Panc1 (cell line): ENCODE results near the gene CFAP298. TPM values are rescaled to one million over a fixed set of nuclear protein-coding genes. Genes with fewer than 3 reads are reported as not detected.

Experiments
- ATAC-seq: fragments of 200-7000 bp; cut with Tn5 transposase; 2 replicates; pipeline ENCODE4 v1.9.1; 2020; ENCODE audit warnings: mild to moderate bottlenecking, moderate library complexity
- BruUV-seq: library from RNA; stranded (reverse); fragments of 400-500 nt; replicated peaks from 2 replicates; lab custom pipeline; 2021; lab: Mats Ljungman, UMichigan
- CTCF ChIA-PET: fragments of 300-600 bp; sonication (Branson Sonifier 250); formaldehyde crosslinking; loops from one replicate; lab custom pipeline; 2022; ENCODE audit warnings: antibody characterized with exemption; lab: Charles Lee
- POLR2A ChIA-PET: fragments of 300-600 bp; sonication (Branson Sonifier 250); formaldehyde crosslinking; loops from one replicate; lab custom pipeline; 2022; ENCODE audit warnings: antibody characterized with exemption; lab: Charles Lee
- DNase-seq: peaks from one replicate; pipeline ENCODE4 v3.0.0-alpha.2; 2010; ENCODE audit warnings: low read depth, low spot score
- H3K27ac ChIP-seq: 2 replicates; pipeline ENCODE4 v1.5.1; 2011; ENCODE audit warnings: mild to moderate bottlenecking, low read length, inconsistent platforms
- H3K27me3 ChIP-seq: fragments of 200-500 bp; sonication (Bioruptor generic); 2 replicates; pipeline ENCODE4 v1.6.0; 2014; ENCODE audit warnings: low read length, inconsistent platforms; ENCODE audit not compliant: control insufficient read depth, insufficient read depth
- H3K36me3 ChIP-seq: fragments of 200-500 bp; sonication (Bioruptor generic); 2 replicates; pipeline ENCODE4 v1.5.1; 2014; ENCODE audit warnings: inconsistent platforms, mild to moderate bottlenecking, low read length, moderate library complexity; ENCODE audit not compliant: control insufficient read depth, insufficient read depth
- H3K4me1 ChIP-seq: 2 replicates; pipeline ENCODE4 v1.5.1; 2011; ENCODE audit warnings: inconsistent platforms, mild to moderate bottlenecking, low read length, moderate library complexity; ENCODE audit not compliant: control insufficient read depth, insufficient read depth
- H3K4me3 ChIP-seq, 2 experiments: 2 replicates each; pipeline ENCODE4 v1.5.1; 2011 to 2012; ENCODE audit warnings: low read depth in 2 of 2, low read length in 2 of 2, mild to moderate bottlenecking in 2 of 2, inconsistent platforms in 1 of 2, moderate library complexity in 1 of 2
- H3K9me3 ChIP-seq: fragments of 200-500 bp; sonication (Bioruptor generic); 2 replicates; pipeline ENCODE4 v1.5.1; 2014; ENCODE audit warnings: low read depth, mild to moderate bottlenecking, inconsistent platforms, low read length, moderate library complexity; ENCODE audit not compliant: control insufficient read depth, insufficient read depth
- POLR2AphosphoS5 ChIP-seq: IDR thresholded peaks from 2 replicates; pipeline ENCODE4 v1.6.1; 2012; ENCODE audit warnings: mild to moderate bottlenecking, low read depth, low read length, moderate library complexity
- SIN3A ChIP-seq: IDR thresholded peaks from 2 replicates; pipeline ENCODE4 v1.6.1; 2012; ENCODE audit warnings: low read depth, mild to moderate bottlenecking, low read length, moderate library complexity, borderline replicate concordance; ENCODE audit not compliant: insufficient read depth
- TCF7L2 ChIP-seq: IDR thresholded peaks from 2 replicates; pipeline ENCODE4 v1.6.1; 2011; ENCODE audit warnings: mild to moderate bottlenecking, low read depth, low read length, inconsistent platforms
- in situ Hi-C: cut with HindIII; loops from 2 replicates; pipeline ENCODE4 v1.10.0; 2016; ENCODE audit warnings: low sequenced_read_pairs, low pct_unique_long_range_greater_than_20kb
- intact Hi-C: fragments of 100-400 bp; cut with micrococcal nuclease; formaldehyde crosslinking; loops from one replicate; pipeline ENCODE4 v1.10.0; 2022; ENCODE audit not compliant: unreplicated experiment
- total RNA-seq: library from RNA; stranded (reverse); gene quantifications from one replicate; pipeline ENCODE4 v1.2.1, GENCODE V29; 2021; ENCODE audit not compliant: unreplicated experiment
- TF ChIP-seq, protein P1 (sequence below): fragments of 450-650 bp; IDR thresholded peaks from 2 replicates; pipeline ENCODE4 v1.5.1; 2017; ENCODE audit warnings: mild to moderate bottlenecking
- TF ChIP-seq, protein P2 (sequence below), 2 experiments: IDR thresholded peaks; 2 replicates each; pipeline ENCODE4 v1.6.1; 2011 to 2012; ENCODE audit warnings: low read depth in 2 of 2, control low read depth in 1 of 2, low read length in 1 of 2, mild to moderate bottlenecking in 1 of 2, moderate library complexity in 1 of 2; ENCODE audit not compliant: insufficient read depth in 1 of 2

CFAP298 gene
- total RNA-seq, 1 experiment from 2014 or later = 42.0 TPM

GRCh38 chr21:32658524-32658923 lies 46.3 kb upstream of the CFAP298 start:
- POLR2A ChIA-PET = no interaction called here
- Histone ChIP-seq H3K27ac (no peak overlapping the region), H3K9me3 (no peaks in the 10 kb centered on the region), H3K4me1 (no peaks in the 10 kb centered on the region), H3K27me3 (no peaks in the 10 kb centered on the region), H3K36me3 (no peaks in the 10 kb centered on the region; the same call in 1 of the 2 replicates), H3K4me3 (no peak overlapping the region)
- ATAC-seq = no peak
- CTCF ChIA-PET = no interaction called here
- BruUV-seq = no TSS peak
- DNase-seq = no peak
- in situ Hi-C loops (no loop called here), intact Hi-C loops (no loop called here)
- TF ChIP-seq SIN3A = no peak
- TF ChIP-seq, protein P1, sequence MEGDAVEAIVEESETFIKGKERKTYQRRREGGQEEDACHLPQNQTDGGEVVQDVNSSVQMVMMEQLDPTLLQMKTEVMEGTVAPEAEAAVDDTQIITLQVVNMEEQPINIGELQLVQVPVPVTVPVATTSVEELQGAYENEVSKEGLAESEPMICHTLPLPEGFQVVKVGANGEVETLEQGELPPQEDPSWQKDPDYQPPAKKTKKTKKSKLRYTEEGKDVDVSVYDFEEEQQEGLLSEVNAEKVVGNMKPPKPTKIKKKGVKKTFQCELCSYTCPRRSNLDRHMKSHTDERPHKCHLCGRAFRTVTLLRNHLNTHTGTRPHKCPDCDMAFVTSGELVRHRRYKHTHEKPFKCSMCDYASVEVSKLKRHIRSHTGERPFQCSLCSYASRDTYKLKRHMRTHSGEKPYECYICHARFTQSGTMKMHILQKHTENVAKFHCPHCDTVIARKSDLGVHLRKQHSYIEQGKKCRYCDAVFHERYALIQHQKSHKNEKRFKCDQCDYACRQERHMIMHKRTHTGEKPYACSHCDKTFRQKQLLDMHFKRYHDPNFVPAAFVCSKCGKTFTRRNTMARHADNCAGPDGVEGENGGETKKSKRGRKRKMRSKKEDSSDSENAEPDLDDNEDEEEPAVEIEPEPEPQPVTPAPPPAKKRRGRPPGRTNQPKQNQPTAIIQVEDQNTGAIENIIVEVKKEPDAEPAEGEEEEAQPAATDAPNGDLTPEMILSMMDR = no peak
- no peak for TF ChIP-seq POLR2AphosphoS5
- TF ChIP-seq, protein P2, sequence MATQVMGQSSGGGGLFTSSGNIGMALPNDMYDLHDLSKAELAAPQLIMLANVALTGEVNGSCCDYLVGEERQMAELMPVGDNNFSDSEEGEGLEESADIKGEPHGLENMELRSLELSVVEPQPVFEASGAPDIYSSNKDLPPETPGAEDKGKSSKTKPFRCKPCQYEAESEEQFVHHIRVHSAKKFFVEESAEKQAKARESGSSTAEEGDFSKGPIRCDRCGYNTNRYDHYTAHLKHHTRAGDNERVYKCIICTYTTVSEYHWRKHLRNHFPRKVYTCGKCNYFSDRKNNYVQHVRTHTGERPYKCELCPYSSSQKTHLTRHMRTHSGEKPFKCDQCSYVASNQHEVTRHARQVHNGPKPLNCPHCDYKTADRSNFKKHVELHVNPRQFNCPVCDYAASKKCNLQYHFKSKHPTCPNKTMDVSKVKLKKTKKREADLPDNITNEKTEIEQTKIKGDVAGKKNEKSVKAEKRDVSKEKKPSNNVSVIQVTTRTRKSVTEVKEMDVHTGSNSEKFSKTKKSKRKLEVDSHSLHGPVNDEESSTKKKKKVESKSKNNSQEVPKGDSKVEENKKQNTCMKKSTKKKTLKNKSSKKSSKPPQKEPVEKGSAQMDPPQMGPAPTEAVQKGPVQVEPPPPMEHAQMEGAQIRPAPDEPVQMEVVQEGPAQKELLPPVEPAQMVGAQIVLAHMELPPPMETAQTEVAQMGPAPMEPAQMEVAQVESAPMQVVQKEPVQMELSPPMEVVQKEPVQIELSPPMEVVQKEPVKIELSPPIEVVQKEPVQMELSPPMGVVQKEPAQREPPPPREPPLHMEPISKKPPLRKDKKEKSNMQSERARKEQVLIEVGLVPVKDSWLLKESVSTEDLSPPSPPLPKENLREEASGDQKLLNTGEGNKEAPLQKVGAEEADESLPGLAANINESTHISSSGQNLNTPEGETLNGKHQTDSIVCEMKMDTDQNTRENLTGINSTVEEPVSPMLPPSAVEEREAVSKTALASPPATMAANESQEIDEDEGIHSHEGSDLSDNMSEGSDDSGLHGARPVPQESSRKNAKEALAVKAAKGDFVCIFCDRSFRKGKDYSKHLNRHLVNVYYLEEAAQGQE (IDR thresholded peaks at IDR 0.05; ENCODE audit: insufficient read depth in 1 of 2, low read depth in 2 of 2, low read length in 1 of 2) = no peak
- no peak for TF ChIP-seq TCF7L2

GRCh38 chr21:32653326-32653901 lies 41.2 kb upstream of the CFAP298 start:
- CTCF ChIA-PET = no interaction called here
- DNase-seq = peak; percentile 24
- in situ Hi-C loops = no loop called here

More at GRCh38 chr21:32653326-32653901, 41.2 kb upstream of the CFAP298 start:
- Histone ChIP-seq H3K9me3 (no peaks in the 10 kb centered on the region), H3K4me1 (no peaks in the 10 kb centered on the region), H3K27me3 (no peaks in the 10 kb centered on the region), H3K27ac (no peak overlapping the region), H3K36me3 (no peaks in the 10 kb centered on the region; the same call in 1 of the 2 replicates), H3K4me3 (no peak overlapping the region)
- ATAC-seq = no peak; the same call in 1 of the 2 replicates
- POLR2A ChIA-PET = no interaction called here
- no TSS peak for BruUV-seq
- TF ChIP-seq, protein P1 = peak; percentile 75
- TF ChIP-seq POLR2AphosphoS5 (no peak), TCF7L2 (no peak)
- intact Hi-C loops = loop anchor here (2.0 kb wide), 2 partner anchors 75 to 173 kb away; partner anchors contain the start of gene SYNJ1
